GM23248 (cell line): ENCODE measurements around the gene SEMA4D. TPM values are rescaled to one million over a fixed set of nuclear protein-coding genes. Genes with fewer than 3 reads are reported as not detected.

Source experiments
- DNase-seq: peaks from one replicate; pipeline ENCODE4 v3.0.0-alpha.2; 2015
- H2AFZ ChIP-seq: fragments of 200-600 bp; sonication (generic); 2 replicates; pipeline ENCODE4 v1.6.1; 2016; ENCODE audit warnings: antibody characterized with exemption
- H3F3A ChIP-seq: fragments of 200-600 bp; sonication (generic); 2 replicates; pipeline ENCODE4 v1.6.1; 2016; ENCODE audit warnings: mild to moderate bottlenecking, antibody characterized with exemption, mixed run types; ENCODE audit not compliant: insufficient read depth
- H3K27ac ChIP-seq: fragments of 200-600 bp; sonication (generic); 2 replicates; pipeline ENCODE4 v1.5.1; 2016; ENCODE audit warnings: mild to moderate bottlenecking
- H3K27me3 ChIP-seq: fragments of 200-600 bp; sonication (generic); replicated peaks from 2 replicates; pipeline ENCODE4 v1.6.1; 2016; ENCODE audit warnings: mild to moderate bottlenecking; ENCODE audit not compliant: insufficient read depth
- H3K36me3 ChIP-seq: fragments of 200-600 bp; sonication (generic); 2 replicates; pipeline ENCODE4 v1.6.1; 2016; ENCODE audit warnings: low read depth, mild to moderate bottlenecking
- H3K4me1 ChIP-seq: fragments of 200-600 bp; sonication (generic); 2 replicates; pipeline ENCODE4 v1.6.1; 2016; ENCODE audit warnings: mild to moderate bottlenecking; ENCODE audit not compliant: insufficient read depth
- H3K4me2 ChIP-seq: fragments of 200-600 bp; sonication (generic); one replicate; pipeline ENCODE4 v1.6.1; 2016; ENCODE audit warnings: mild to moderate bottlenecking; ENCODE audit not compliant: unreplicated experiment
- H3K4me3 ChIP-seq: fragments of 200-600 bp; sonication (generic); 2 replicates; pipeline ENCODE4 v1.5.1; 2016; ENCODE audit warnings: mild to moderate bottlenecking
- H3K79me2 ChIP-seq: fragments of 200-600 bp; sonication (generic); 2 replicates; pipeline ENCODE4 v1.6.1; 2016; ENCODE audit warnings: mild to moderate bottlenecking; ENCODE audit not compliant: insufficient read depth
- H3K9ac ChIP-seq: fragments of 200-600 bp; sonication (generic); 2 replicates; pipeline ENCODE4 v1.6.1; 2016; ENCODE audit warnings: mild to moderate bottlenecking
- H3K9me2 ChIP-seq: fragments of 200-600 bp; sonication (generic); 2 replicates; pipeline ENCODE4 v1.6.1; 2016; ENCODE audit warnings: mixed run types, mild to moderate bottlenecking, moderate library complexity; ENCODE audit not compliant: insufficient read depth
- H3K9me3 ChIP-seq: fragments of 200-600 bp; sonication (generic); one replicate; pipeline ENCODE4 v1.6.1; 2017; ENCODE audit warnings: low read depth
- H4K20me1 ChIP-seq: fragments of 200-600 bp; sonication (generic); 2 replicates; pipeline ENCODE4 v1.6.0; 2016; ENCODE audit not compliant: insufficient read depth
- EZH2 ChIP-seq: fragments of 200-600 bp; sonication (generic); IDR thresholded peaks from 2 replicates; pipeline ENCODE4 v1.6.1; 2018; ENCODE audit warnings: antibody characterized with exemption, mild to moderate bottlenecking; ENCODE audit not compliant: insufficient read depth, poor library complexity, severe bottlenecking
- EZH2phosphoT487 ChIP-seq: fragments of 200-600 bp; sonication (generic); IDR thresholded peaks from 2 replicates; pipeline ENCODE4 v1.6.1; 2018; ENCODE audit warnings: antibody characterized with exemption, moderate library complexity, mild to moderate bottlenecking, low read depth; ENCODE audit not compliant: insufficient read depth
- WGBS, 2 experiments: methylation state at CpG; one replicate each; pipeline ENCODE4 v1.1.6; 2015 to 2017; ENCODE audit warnings: low lambda C conversion rate in 2 of 2, low coverage in 1 of 2; ENCODE audit errors: missing lambda C conversion rate in 2 of 2; 5-methylcytosine and 5-hydroxymethylcytosine counted together
- in situ Hi-C: fragments of 300-500 bp; cut with MboI; formaldehyde crosslinking; loops from 2 replicates; pipeline ENCODE4 v1.15.0; 2020
- polyA plus RNA-seq: library from polyadenylated mRNA; unstranded; fragments of >200 nt; fragmentation: Nextera tagmentation; extraction: Ambion mirVana; gene quantifications from 2 replicates; pipeline ENCODE4 v1.2.1, GENCODE V29; 2016
- total RNA-seq: library from RNA; depleted of rRNA; stranded (reverse); fragments of >200 nt; shearing (Covaris generic); gene quantifications from 2 replicates; pipeline ENCODE4 v1.2.3, GENCODE V29; 2014

Gene SEMA4D
- total and polyA plus RNA-seq, 2 experiments from 2014 or later, result 0.11 TPM

- in situ Hi-C loops, result no loop called here
- WGBS, 2 experiments, result 60 to 72% methylated on average over 7 of the region's 7 CpGs
- H3K27ac ChIP-seq, result no peak overlapping the region
Observed at GRCh38 chr9:89508951-89509615, 11.2 kb upstream of the SEMA4D start.

GRCh38 chr9:89505911-89506310 is 8.0 kb upstream of the SEMA4D start:
- Histone ChIP-seq H3K4me3 (no peak overlapping the region), H3K9me2 (no peaks in the 10 kb centered on the region), H3K4me2 (no peak overlapping the region), H3F3A (no peaks in the 10 kb centered on the region), H3K79me2 (no peaks in the 10 kb centered on the region), H3K9me3 (no peaks in the 10 kb centered on the region), H2AFZ (no peak overlapping the region), H3K4me1 (no peaks in the 10 kb centered on the region), H3K27ac (no peak overlapping the region), H3K36me3 (no peaks in the 10 kb centered on the region), H3K27me3 (no peaks in the 10 kb centered on the region), H4K20me1 (no peaks in the 10 kb centered on the region), H3K9ac (no peak overlapping the region)
- DNase-seq, result no peak
- in situ Hi-C loops, result no loop called here
- whole genome bisulfite sequencing, 2 experiments, result 21 to 24% methylated on average over 6 of the region's 6 CpGs
- TF ChIP-seq EZH2, result no peak
- TF ChIP-seq EZH2phosphoT487, result no peak

More at GRCh38 chr9:89508951-89509615, 11.2 kb upstream of the SEMA4D start:
- Histone ChIP-seq H3K9me2 (no peaks in the 10 kb centered on the region), H3K4me1 (no peaks in the 10 kb centered on the region), H4K20me1 (no peaks in the 10 kb centered on the region), H3K27me3 (peaks cover 10% of the 10 kb centered on the region; the same call in 1 of the 2 replicates), H3K9me3 (no peaks in the 10 kb centered on the region), H3K4me2 (no peak overlapping the region), H3K4me3 (no peak overlapping the region), H3K79me2 (no peaks in the 10 kb centered on the region), H3F3A (no peaks in the 10 kb centered on the region), H3K9ac (no peak overlapping the region), H3K36me3 (no peaks in the 10 kb centered on the region), H2AFZ (no peak overlapping the region)
- no peak for TF ChIP-seq EZH2
- TF ChIP-seq EZH2phosphoT487, result no peak
- DNase-seq, result no peak

GRCh38 chr9:89505048-89505447 is 7.1 kb upstream of the SEMA4D start:
- Histone ChIP-seq H3K27ac (no peak overlapping the region), H2AFZ (no peak overlapping the region), H3K36me3 (no peaks in the 10 kb centered on the region), H3K4me2 (no peak overlapping the region), H3K4me1 (no peaks in the 10 kb centered on the region), H3K9me3 (no peaks in the 10 kb centered on the region), H3K9me2 (no peaks in the 10 kb centered on the region), H4K20me1 (no peaks in the 10 kb centered on the region), H3K9ac (no peak overlapping the region), H3K27me3 (no peaks in the 10 kb centered on the region), H3K4me3 (no peak overlapping the region), H3K79me2 (no peaks in the 10 kb centered on the region), H3F3A (no peaks in the 10 kb centered on the region)
- DNase-seq, result no peak
- TF ChIP-seq EZH2, result no peak
- no peak for TF ChIP-seq EZH2phosphoT487
- in situ Hi-C loops, result no loop called here

GRCh38 chr9:89502671-89503070 is 4.8 kb upstream of the SEMA4D start:
- in situ Hi-C loops, result no loop called here
- H3K9me3 ChIP-seq, result no peaks in the 10 kb centered on the region
- TF ChIP-seq EZH2, result no peak
- no peak for TF ChIP-seq EZH2phosphoT487
- no peak overlapping the region for H2AFZ ChIP-seq
- H3K4me3 ChIP-seq, result no peak overlapping the region
- H3K4me2 ChIP-seq, result no peak overlapping the region
- no peaks in the 10 kb centered on the region for H4K20me1 ChIP-seq
- no peaks in the 10 kb centered on the region for H3K79me2 ChIP-seq
- no peaks in the 10 kb centered on the region for H3K4me1 ChIP-seq
- H3K36me3 ChIP-seq, result no peaks in the 10 kb centered on the region
- no peak overlapping the region for H3K27ac ChIP-seq
- no peaks in the 10 kb centered on the region for H3F3A ChIP-seq
- no peak overlapping the region for H3K9ac ChIP-seq
- WGBS, 2 experiments, result 42 to 44% methylated on average over 5 of the region's 5 CpGs
- no peak for DNase-seq
- peaks cover 12% of the 10 kb centered on the region for H3K27me3 ChIP-seq
- no peaks in the 10 kb centered on the region for H3K9me2 ChIP-seq
